H1 (cell line): Measurements from ENCODE around the gene LMX1B. TPM values are rescaled to one million over a fixed set of nuclear protein-coding genes. Genes with fewer than 3 reads are reported as not detected.

ENCODE experiments used
- polyA plus RNA-seq, 7 experiments: library from polyadenylated mRNA; depleted of rRNA in 3 of 7; stranded (reverse) in 5 of 7; unstranded in 2 of 7; fragments of >200 nt in 5 of 7; fragments of 200-250 nt in 2 of 7; gene quantifications; 1 replicate in 5 of 7; 2 replicates in 1 of 7; 4 replicates in 1 of 7; pipeline versions ENCODE4 v1.2.1 to v1.2.3, GENCODE V29; 2011 to 2013; ENCODE audit warnings: missing spikeins in 2 of 7, mixed read lengths in 2 of 7
- total RNA-seq: library from RNA; stranded (reverse); fragmentation: NEBNext Ultra II Directional; extraction: Animal tissue kit (Norgen Biotek cat#: 25700); gene quantifications from 2 replicates; pipeline ENCODE4 v1.2.1, GENCODE V29; 2021
- TF ChIP-seq, protein P1 (sequence below): fragments of 300-600 bp; sonication (generic); IDR thresholded peaks from 2 replicates; pipeline ENCODE4 v1.7.1; 2012; ENCODE audit warnings: low read length, moderate library complexity, mild to moderate bottlenecking, inconsistent platforms; ENCODE audit not compliant: insufficient replicate concordance

The LMX1B gene
- total and polyA plus RNA-seq, 2 of the 8 experiments (the other 6 are each of a cell fraction or from before 2014, with no cell fraction given), result 0.09 to 0.37 TPM

DNA sequence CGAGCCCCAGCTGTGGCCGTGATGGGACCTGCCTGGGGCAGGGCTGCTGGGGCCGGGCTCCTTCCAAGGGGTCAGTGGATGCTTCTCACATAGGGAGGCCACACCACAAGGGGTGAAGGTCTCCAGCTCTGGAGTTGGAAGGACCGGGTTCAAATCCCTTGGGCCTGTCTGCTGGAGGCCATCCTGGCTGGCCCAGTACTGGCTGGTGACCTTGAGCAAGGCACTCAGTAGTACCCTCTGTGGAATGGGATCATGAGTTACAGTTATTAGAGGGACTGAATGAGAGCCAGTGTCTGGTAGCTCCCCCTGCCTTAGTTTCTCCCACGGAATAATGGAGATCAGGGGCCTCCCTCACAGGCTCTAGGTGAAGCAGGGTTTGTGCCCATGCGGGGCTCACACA, 58.3 kb downstream of the LMX1B start (continued):
- TF ChIP-seq, protein P1, sequence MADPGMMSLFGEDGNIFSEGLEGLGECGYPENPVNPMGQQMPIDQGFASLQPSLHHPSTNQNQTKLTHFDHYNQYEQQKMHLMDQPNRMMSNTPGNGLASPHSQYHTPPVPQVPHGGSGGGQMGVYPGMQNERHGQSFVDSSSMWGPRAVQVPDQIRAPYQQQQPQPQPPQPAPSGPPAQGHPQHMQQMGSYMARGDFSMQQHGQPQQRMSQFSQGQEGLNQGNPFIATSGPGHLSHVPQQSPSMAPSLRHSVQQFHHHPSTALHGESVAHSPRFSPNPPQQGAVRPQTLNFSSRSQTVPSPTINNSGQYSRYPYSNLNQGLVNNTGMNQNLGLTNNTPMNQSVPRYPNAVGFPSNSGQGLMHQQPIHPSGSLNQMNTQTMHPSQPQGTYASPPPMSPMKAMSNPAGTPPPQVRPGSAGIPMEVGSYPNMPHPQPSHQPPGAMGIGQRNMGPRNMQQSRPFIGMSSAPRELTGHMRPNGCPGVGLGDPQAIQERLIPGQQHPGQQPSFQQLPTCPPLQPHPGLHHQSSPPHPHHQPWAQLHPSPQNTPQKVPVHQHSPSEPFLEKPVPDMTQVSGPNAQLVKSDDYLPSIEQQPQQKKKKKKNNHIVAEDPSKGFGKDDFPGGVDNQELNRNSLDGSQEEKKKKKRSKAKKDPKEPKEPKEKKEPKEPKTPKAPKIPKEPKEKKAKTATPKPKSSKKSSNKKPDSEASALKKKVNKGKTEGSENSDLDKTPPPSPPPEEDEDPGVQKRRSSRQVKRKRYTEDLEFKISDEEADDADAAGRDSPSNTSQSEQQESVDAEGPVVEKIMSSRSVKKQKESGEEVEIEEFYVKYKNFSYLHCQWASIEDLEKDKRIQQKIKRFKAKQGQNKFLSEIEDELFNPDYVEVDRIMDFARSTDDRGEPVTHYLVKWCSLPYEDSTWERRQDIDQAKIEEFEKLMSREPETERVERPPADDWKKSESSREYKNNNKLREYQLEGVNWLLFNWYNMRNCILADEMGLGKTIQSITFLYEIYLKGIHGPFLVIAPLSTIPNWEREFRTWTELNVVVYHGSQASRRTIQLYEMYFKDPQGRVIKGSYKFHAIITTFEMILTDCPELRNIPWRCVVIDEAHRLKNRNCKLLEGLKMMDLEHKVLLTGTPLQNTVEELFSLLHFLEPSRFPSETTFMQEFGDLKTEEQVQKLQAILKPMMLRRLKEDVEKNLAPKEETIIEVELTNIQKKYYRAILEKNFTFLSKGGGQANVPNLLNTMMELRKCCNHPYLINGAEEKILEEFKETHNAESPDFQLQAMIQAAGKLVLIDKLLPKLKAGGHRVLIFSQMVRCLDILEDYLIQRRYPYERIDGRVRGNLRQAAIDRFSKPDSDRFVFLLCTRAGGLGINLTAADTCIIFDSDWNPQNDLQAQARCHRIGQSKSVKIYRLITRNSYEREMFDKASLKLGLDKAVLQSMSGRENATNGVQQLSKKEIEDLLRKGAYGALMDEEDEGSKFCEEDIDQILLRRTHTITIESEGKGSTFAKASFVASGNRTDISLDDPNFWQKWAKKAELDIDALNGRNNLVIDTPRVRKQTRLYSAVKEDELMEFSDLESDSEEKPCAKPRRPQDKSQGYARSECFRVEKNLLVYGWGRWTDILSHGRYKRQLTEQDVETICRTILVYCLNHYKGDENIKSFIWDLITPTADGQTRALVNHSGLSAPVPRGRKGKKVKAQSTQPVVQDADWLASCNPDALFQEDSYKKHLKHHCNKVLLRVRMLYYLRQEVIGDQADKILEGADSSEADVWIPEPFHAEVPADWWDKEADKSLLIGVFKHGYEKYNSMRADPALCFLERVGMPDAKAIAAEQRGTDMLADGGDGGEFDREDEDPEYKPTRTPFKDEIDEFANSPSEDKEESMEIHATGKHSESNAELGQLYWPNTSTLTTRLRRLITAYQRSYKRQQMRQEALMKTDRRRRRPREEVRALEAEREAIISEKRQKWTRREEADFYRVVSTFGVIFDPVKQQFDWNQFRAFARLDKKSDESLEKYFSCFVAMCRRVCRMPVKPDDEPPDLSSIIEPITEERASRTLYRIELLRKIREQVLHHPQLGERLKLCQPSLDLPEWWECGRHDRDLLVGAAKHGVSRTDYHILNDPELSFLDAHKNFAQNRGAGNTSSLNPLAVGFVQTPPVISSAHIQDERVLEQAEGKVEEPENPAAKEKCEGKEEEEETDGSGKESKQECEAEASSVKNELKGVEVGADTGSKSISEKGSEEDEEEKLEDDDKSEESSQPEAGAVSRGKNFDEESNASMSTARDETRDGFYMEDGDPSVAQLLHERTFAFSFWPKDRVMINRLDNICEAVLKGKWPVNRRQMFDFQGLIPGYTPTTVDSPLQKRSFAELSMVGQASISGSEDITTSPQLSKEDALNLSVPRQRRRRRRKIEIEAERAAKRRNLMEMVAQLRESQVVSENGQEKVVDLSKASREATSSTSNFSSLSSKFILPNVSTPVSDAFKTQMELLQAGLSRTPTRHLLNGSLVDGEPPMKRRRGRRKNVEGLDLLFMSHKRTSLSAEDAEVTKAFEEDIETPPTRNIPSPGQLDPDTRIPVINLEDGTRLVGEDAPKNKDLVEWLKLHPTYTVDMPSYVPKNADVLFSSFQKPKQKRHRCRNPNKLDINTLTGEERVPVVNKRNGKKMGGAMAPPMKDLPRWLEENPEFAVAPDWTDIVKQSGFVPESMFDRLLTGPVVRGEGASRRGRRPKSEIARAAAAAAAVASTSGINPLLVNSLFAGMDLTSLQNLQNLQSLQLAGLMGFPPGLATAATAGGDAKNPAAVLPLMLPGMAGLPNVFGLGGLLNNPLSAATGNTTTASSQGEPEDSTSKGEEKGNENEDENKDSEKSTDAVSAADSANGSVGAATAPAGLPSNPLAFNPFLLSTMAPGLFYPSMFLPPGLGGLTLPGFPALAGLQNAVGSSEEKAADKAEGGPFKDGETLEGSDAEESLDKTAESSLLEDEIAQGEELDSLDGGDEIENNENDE, result no peak
